ENCODE results near the gene SDF2L1.

Gene SDF2L1

GRCh38 chr22:21622011-21622918 lies 19.8 kb upstream of the SDF2L1 start:
- peak; percentile 51 to 74 for DNase-seq

GRCh38 chr22:21622919-21623647 lies 19.0 kb upstream of the SDF2L1 start:
- DNase-seq: no peak

- no peak for DNase-seq
Observed at GRCh38 chr22:21623648-21623970, 18.5 kb upstream of the SDF2L1 start.

- DNase-seq: peak; percentile 36 to 47
Observed at GRCh38 chr22:21624120-21624879, 17.8 kb upstream of the SDF2L1 start.

- DNase-seq: peak in 1 of 2 experiments; percentile 34
Observed at GRCh38 chr22:21624880-21625791, 17.0 kb upstream of the SDF2L1 start.

- peak in 1 of 2 experiments; percentile 9 for DNase-seq
Observed at GRCh38 chr22:21626073-21626734, 15.9 kb upstream of the SDF2L1 start.

- no peak for DNase-seq
Observed at GRCh38 chr22:21626735-21627469, 15.2 kb upstream of the SDF2L1 start.

GRCh38 chr22:21628386-21629254 lies 13.5 kb upstream of the SDF2L1 start:
- DNase-seq: no peak

- DNase-seq: peak; percentile 77 to 84
Observed at GRCh38 chr22:21629255-21630149, 12.6 kb upstream of the SDF2L1 start, which contains the start of gene YDJC. YDJC (minus strand) TSS chr22:21630022; CDS start chr22:21630014, 8 bp downstream.

GRCh38 chr22:21631025-21631424 lies 11.1 kb upstream of the SDF2L1 start:
- no peak for DNase-seq

- peak; percentile 87 to 90 for DNase-seq
Observed at GRCh38 chr22:21632237-21632895, 9.7 kb upstream of the SDF2L1 start, which contains the start of gene CCDC116. CCDC116 (plus strand) TSS chr22:21632760; CDS start chr22:21633182, 422 bp downstream.

GRCh38 chr22:21632931-21633330 lies 9.2 kb upstream of the SDF2L1 start:
- DNase-seq: no peak

- no peak for DNase-seq
Observed at GRCh38 chr22:21633481-21633880, 8.6 kb upstream of the SDF2L1 start.

- no peak for DNase-seq
Observed at GRCh38 chr22:21634081-21634480, 8.0 kb upstream of the SDF2L1 start.

GRCh38 chr22:21634844-21635243 lies 7.3 kb upstream of the SDF2L1 start:
- DNase-seq: no peak

- DNase-seq: no peak
Observed at GRCh38 chr22:21635771-21636510, 6.2 kb upstream of the SDF2L1 start.

GRCh38 chr22:21636629-21637218 lies 5.4 kb upstream of the SDF2L1 start:
- DNase-seq: no peak
